MM.1S (cell line): ENCODE results near the gene PRKCB.
"Not testable (repeated sequence)": the region's sequence is repeated elsewhere in the genome, so short reads cannot be mapped to it uniquely, and the experiment has no call there.

Experiments
- DNase-seq: peaks from one replicate; pipeline ENCODE4 v3.0.0-alpha.2; 2015
- H2AFZ ChIP-seq: fragments of 300-600 bp; sonication (generic); 2 replicates; pipeline ENCODE4 v1.6.0; 2016; ENCODE audit warnings: antibody characterized with exemption, low read length
- H3F3A ChIP-seq: fragments of 300-600 bp; sonication (generic); 2 replicates; pipeline ENCODE4 v1.6.1; 2016; ENCODE audit warnings: mild to moderate bottlenecking, antibody characterized with exemption, low read length, moderate library complexity, mixed read lengths; ENCODE audit not compliant: insufficient read depth
- H3K27ac ChIP-seq: fragments of 300-600 bp; sonication (generic); 2 replicates; pipeline ENCODE4 v1.5.1; 2016; ENCODE audit warnings: mild to moderate bottlenecking, low read length
- H3K27me3 ChIP-seq: fragments of 300-600 bp; sonication (generic); replicated peaks from 2 replicates; pipeline ENCODE4 v1.6.0; 2016; ENCODE audit warnings: low read length; ENCODE audit not compliant: insufficient read depth
- H3K36me3 ChIP-seq: fragments of 300-600 bp; sonication (generic); replicated peaks from 2 replicates; pipeline ENCODE4 v1.6.1; 2016; ENCODE audit warnings: mild to moderate bottlenecking, low read length, mixed read lengths; ENCODE audit not compliant: insufficient read depth
- H3K4me1 ChIP-seq: fragments of 300-600 bp; sonication (generic); 2 replicates; pipeline ENCODE4 v1.6.1; 2016; ENCODE audit warnings: low read length, mixed read lengths
- H3K4me2 ChIP-seq: fragments of 300-600 bp; sonication (generic); 2 replicates; pipeline ENCODE4 v1.6.0; 2016; ENCODE audit warnings: low read depth, low read length
- H3K4me3 ChIP-seq: fragments of 300-600 bp; sonication (generic); 2 replicates; pipeline ENCODE4 v1.5.1; 2016; ENCODE audit warnings: low read length, mixed read lengths
- H3K79me2 ChIP-seq: fragments of 300-600 bp; sonication (generic); 2 replicates; pipeline ENCODE4 v1.6.1; 2016; ENCODE audit warnings: mixed run types, low read length, mixed read lengths
- H3K9ac ChIP-seq: fragments of 300-600 bp; sonication (generic); 2 replicates; pipeline ENCODE4 v1.6.1; 2016; ENCODE audit warnings: low read length, mixed read lengths
- H3K9me2 ChIP-seq: fragments of 300-600 bp; sonication (generic); replicated peaks from 2 replicates; pipeline ENCODE4 v1.6.1; 2016; ENCODE audit warnings: mild to moderate bottlenecking, low read length, mixed read lengths; ENCODE audit not compliant: insufficient read depth
- H3K9me3 ChIP-seq: fragments of 300-600 bp; sonication (generic); replicated peaks from 2 replicates; pipeline ENCODE4 v1.6.1; 2016; ENCODE audit warnings: mild to moderate bottlenecking, low read length, mixed read lengths; ENCODE audit not compliant: insufficient read depth
- H4K20me1 ChIP-seq: fragments of 300-600 bp; sonication (generic); 2 replicates; pipeline ENCODE4 v1.6.1; 2016; ENCODE audit warnings: mild to moderate bottlenecking, low read length, moderate library complexity, mixed read lengths; ENCODE audit not compliant: insufficient read depth
- CTCF ChIP-seq: fragments of 300-600 bp; sonication (generic); IDR thresholded peaks from 2 replicates; pipeline ENCODE4 v1.5.1; 2016; ENCODE audit warnings: antibody characterized with exemption, low read length, mixed read lengths
- EZH2 ChIP-seq: fragments of 300-600 bp; sonication (generic); optimal IDR thresholded peaks from 2 replicates; pipeline ENCODE3; 2017; ENCODE audit warnings: low read depth, mild to moderate bottlenecking, antibody characterized with exemption, low read length, mixed read lengths
- EZH2phosphoT487 ChIP-seq: fragments of 300-600 bp; sonication (generic); IDR thresholded peaks from 2 replicates; pipeline ENCODE4 v1.6.1; 2018; ENCODE audit warnings: antibody characterized with exemption, low read length

Gene PRKCB

GRCh38 chr16:24234737-24235136 is 399.0 kb downstream of the PRKCB start:
- TF ChIP-seq EZH2phosphoT487 (no peak), EZH2 (no peak), CTCF (no peak)
- no peak overlapping the region for H3K4me3 ChIP-seq
- DNase-seq = no peak

GRCh38 chr16:24235806-24236205 is 400.0 kb downstream of the PRKCB start:
- DNase-seq = no peak
- no peaks in the 10 kb centered on the region for H3K4me1 ChIP-seq

More at GRCh38 chr16:24234737-24235136, 399.0 kb downstream of the PRKCB start:
- no peaks in the 10 kb centered on the region for H4K20me1 ChIP-seq
- no peak overlapping the region for H3K4me2 ChIP-seq
- H3K4me1 ChIP-seq = no peaks in the 10 kb centered on the region
- H3K79me2 ChIP-seq = no peaks in the 10 kb centered on the region
- H3K27me3 ChIP-seq = no peaks in the 10 kb centered on the region
- H3F3A ChIP-seq = no peaks in the 10 kb centered on the region
- H3K9me3 ChIP-seq = no peaks in the 10 kb centered on the region
- H2AFZ ChIP-seq = no peak overlapping the region
- H3K9me2 ChIP-seq = no peaks in the 10 kb centered on the region
- H3K36me3 ChIP-seq = no peaks in the 10 kb centered on the region
- no peak overlapping the region for H3K9ac ChIP-seq
- H3K27ac ChIP-seq = no peak overlapping the region

GRCh38 chr16:24238846-24239245 is 403.1 kb downstream of the PRKCB start:
- not testable (repeated sequence) for H3F3A ChIP-seq, H3K9ac ChIP-seq, H3K9me3 ChIP-seq, H2AFZ ChIP-seq, H3K4me3 ChIP-seq, H3K27ac ChIP-seq, H3K79me2 ChIP-seq, H3K27me3 ChIP-seq, H3K4me2 ChIP-seq, DNase-seq, H3K9me2 ChIP-seq, H3K36me3 ChIP-seq, H3K4me1 ChIP-seq, H4K20me1 ChIP-seq

More at GRCh38 chr16:24235806-24236205, 400.0 kb downstream of the PRKCB start:
- no peak for TF ChIP-seq EZH2phosphoT487
- no peak for TF ChIP-seq EZH2
- no peak for TF ChIP-seq CTCF
- H3K27ac ChIP-seq = no peak overlapping the region
- H3K4me3 ChIP-seq = no peak overlapping the region
- H3K4me2 ChIP-seq = no peak overlapping the region
- no peaks in the 10 kb centered on the region for H3K27me3 ChIP-seq
- no peaks in the 10 kb centered on the region for H3K79me2 ChIP-seq
- no peaks in the 10 kb centered on the region for H3K9me2 ChIP-seq
- H3F3A ChIP-seq = no peaks in the 10 kb centered on the region
- no peak overlapping the region for H2AFZ ChIP-seq
- no peaks in the 10 kb centered on the region for H3K36me3 ChIP-seq
- H3K9ac ChIP-seq = no peak overlapping the region
- no peaks in the 10 kb centered on the region for H4K20me1 ChIP-seq
- H3K9me3 ChIP-seq = no peaks in the 10 kb centered on the region

DNA sequence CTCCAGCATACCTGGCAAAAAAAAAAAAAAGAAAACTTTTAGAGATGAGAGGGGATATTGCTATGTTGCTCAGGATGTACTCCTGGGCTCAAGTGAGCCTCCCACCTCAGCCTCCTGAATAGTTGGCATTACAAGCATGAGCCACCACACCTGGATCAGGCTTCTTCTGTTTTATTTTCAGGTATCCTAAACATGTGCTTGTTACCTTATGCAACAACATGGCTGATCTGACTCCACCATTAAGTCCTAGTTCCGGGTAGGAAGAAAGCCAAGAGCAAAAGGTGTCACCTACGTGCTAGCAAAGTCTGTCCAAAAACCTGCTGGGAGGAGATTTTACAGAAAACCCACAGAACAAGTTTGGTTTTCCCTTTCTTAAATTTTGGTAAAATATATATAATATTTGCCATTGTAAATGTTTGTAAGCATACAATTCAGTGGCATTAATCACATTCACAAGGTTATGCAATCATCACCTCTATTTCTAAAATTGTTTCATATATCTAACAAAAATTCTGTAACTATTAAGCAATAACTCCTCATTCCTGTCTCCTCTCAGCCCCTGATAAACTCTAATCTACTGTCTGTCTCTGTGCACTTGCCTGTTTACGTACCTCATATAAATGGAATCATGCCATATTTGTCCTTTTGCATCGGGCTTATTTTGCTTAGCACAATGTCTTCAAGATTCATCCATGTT is 411.3 kb downstream of the PRKCB start:
- Histone ChIP-seq H3K27ac (no peak overlapping the region), H3K9ac (no peak overlapping the region), H3K27me3 (no peaks in the 10 kb centered on the region), H3F3A (no peaks in the 10 kb centered on the region), H3K9me3 (no peaks in the 10 kb centered on the region), H2AFZ (no peak overlapping the region), H3K9me2 (no peaks in the 10 kb centered on the region), H3K79me2 (no peaks in the 10 kb centered on the region), H3K36me3 (no peaks in the 10 kb centered on the region), H3K4me1 (no peaks in the 10 kb centered on the region), H3K4me3 (no peak overlapping the region), H4K20me1 (no peaks in the 10 kb centered on the region), H3K4me2 (no peak overlapping the region)
- DNase-seq = no peak
- TF ChIP-seq EZH2phosphoT487 = no peak
- no peak for TF ChIP-seq EZH2
- no peak for TF ChIP-seq CTCF
